RWPE2 (cell line): ENCODE measurements around the gene HEPH.

ENCODE experiments used
- ATAC-seq: fragments of 200-7000 bp; cut with Tn5 transposase; 3 replicates; pipeline ENCODE4 v1.9.1; 2021; ENCODE audit warnings: low read depth
- DNase-seq: peaks from one replicate; pipeline ENCODE4 v3.0.0-alpha.2; 2020; ENCODE audit warnings: low spot score
- H3K27ac ChIP-seq: fragments of 450-650 bp; 2 replicates; pipeline ENCODE4 v1.5.1; 2017; ENCODE audit warnings: mild to moderate bottlenecking; ENCODE audit not compliant: poor library complexity, severe bottlenecking
- H3K27me3 ChIP-seq: fragments of 250-450 bp; sonication (Bioruptor Pico); 2 replicates; pipeline ENCODE4 v1.5.1; 2021; ENCODE audit warnings: mild to moderate bottlenecking, moderate library complexity; ENCODE audit not compliant: insufficient read depth, poor library complexity, severe bottlenecking
- H3K36me3 ChIP-seq: fragments of 250-450 bp; sonication (Bioruptor Pico); 2 replicates; pipeline ENCODE4 v1.5.1; 2020; ENCODE audit warnings: low read depth, mild to moderate bottlenecking, moderate library complexity
- H3K4me1 ChIP-seq: fragments of 250-450 bp; sonication (Bioruptor Pico); 2 replicates; pipeline ENCODE4 v1.5.1; 2021; ENCODE audit warnings: mild to moderate bottlenecking, moderate library complexity; ENCODE audit not compliant: insufficient read depth, poor library complexity, severe bottlenecking
- H3K4me3 ChIP-seq: fragments of 250-450 bp; sonication (Bioruptor Pico); 2 replicates; pipeline ENCODE4 v1.5.1; 2021; ENCODE audit warnings: mild to moderate bottlenecking, moderate library complexity; ENCODE audit not compliant: severe bottlenecking
- H3K9me3 ChIP-seq: fragments of 250-450 bp; sonication (Bioruptor Pico); 2 replicates; pipeline ENCODE4 v1.5.1; 2021; ENCODE audit warnings: mild to moderate bottlenecking, moderate library complexity; ENCODE audit not compliant: severe bottlenecking
- TF ChIP-seq, protein P1 (sequence below): fragments of 450-650 bp; IDR thresholded peaks from one replicate; pipeline ENCODE4 v1.5.1; 2017; ENCODE audit warnings: mild to moderate bottlenecking, moderate library complexity; ENCODE audit not compliant: poor library complexity, severe bottlenecking

Gene HEPH

DNA sequence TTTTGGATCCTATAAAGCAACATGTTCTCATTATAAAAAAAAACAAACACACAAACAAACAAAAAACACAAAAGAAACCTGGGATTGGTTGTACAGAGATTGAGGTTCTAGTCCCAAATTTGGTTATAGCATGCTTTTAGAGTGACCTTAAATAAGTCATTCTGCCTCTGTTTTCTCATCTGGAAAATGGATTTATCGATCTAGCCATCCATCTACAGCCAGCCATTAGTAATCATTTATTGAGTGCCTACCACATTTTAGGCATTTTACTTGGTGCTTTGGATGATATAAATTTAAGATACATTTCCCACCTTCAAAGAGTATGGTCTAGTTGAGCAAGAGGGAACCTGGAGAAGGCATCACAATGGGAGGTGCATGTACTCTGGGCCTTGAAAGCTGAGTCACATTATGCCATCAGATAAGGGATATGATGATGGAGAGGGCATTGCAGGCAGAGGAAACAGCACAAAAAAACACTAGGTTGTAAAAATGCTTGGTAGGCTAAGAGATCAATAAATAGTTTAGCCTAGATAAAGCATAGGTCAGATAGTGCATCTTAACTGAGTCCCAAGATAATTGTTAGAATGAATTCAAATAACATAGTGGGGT, 91.4 kb downstream of the HEPH start:
- no peaks in the 10 kb centered on the region for H3K36me3 ChIP-seq
- TF ChIP-seq, protein P1, sequence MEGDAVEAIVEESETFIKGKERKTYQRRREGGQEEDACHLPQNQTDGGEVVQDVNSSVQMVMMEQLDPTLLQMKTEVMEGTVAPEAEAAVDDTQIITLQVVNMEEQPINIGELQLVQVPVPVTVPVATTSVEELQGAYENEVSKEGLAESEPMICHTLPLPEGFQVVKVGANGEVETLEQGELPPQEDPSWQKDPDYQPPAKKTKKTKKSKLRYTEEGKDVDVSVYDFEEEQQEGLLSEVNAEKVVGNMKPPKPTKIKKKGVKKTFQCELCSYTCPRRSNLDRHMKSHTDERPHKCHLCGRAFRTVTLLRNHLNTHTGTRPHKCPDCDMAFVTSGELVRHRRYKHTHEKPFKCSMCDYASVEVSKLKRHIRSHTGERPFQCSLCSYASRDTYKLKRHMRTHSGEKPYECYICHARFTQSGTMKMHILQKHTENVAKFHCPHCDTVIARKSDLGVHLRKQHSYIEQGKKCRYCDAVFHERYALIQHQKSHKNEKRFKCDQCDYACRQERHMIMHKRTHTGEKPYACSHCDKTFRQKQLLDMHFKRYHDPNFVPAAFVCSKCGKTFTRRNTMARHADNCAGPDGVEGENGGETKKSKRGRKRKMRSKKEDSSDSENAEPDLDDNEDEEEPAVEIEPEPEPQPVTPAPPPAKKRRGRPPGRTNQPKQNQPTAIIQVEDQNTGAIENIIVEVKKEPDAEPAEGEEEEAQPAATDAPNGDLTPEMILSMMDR: no peak
- no peak overlapping the region for H3K4me3 ChIP-seq
- H3K4me1 ChIP-seq: no peaks in the 10 kb centered on the region
- ATAC-seq (no peak), DNase-seq (no peak)
- no peak overlapping the region for H3K27ac ChIP-seq
- H3K27me3 ChIP-seq: no peaks in the 10 kb centered on the region
- no peaks in the 10 kb centered on the region for H3K9me3 ChIP-seq

DNA sequence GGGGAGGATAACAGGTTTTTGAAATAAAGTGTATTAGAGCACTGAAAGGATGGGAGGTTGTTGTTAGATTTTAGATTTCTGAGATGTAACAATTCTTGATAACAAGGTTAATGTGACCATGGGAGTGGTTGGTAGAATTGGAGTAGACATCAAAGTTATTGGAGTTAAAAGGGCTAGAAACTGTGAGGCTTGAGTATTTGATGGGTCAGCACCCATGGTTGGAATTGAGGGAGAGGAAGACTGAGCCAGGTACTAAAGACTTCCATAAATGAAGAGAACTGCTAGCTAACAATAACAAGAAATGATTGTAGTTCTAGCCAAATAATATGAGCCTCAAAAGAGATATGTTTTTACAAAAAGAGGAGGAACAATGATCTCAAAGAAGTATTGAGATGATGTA, 98.8 kb downstream of the HEPH start:
- TF ChIP-seq, protein P1: no peak
- Histone ChIP-seq H3K27me3 (no peaks in the 10 kb centered on the region), H3K36me3 (no peaks in the 10 kb centered on the region), H3K27ac (no peak overlapping the region), H3K4me3 (no peak overlapping the region), H3K9me3 (no peaks in the 10 kb centered on the region), H3K4me1 (no peaks in the 10 kb centered on the region)
- ATAC-seq (no peak), DNase-seq (no peak)
